HG03108 (cell line): ENCODE results near the gene RSL1D1.
"Not testable (repeated sequence)": the region's sequence is repeated elsewhere in the genome, so short reads cannot be mapped to it uniquely, and the experiment has no call there.

ENCODE experiments used
- ATAC-seq: cut with Tn5 transposase; IDR thresholded peaks from one replicate; pipeline ENCODE4 v1.9.1; 2021; ENCODE audit warnings: moderate library complexity; ENCODE audit not compliant: unreplicated experiment

RSL1D1 gene

GRCh38 chr16:11844499-11844898, 6.8 kb downstream of the RSL1D1 start:
- ATAC-seq = no peak

GRCh38 chr16:11843861-11844260, 7.5 kb downstream of the RSL1D1 start:
- ATAC-seq = no peak

- ATAC-seq = no peak
Measured at GRCh38 chr16:11843206-11843605, 8.1 kb downstream of the RSL1D1 start.

GRCh38 chr16:11841026-11841425, 10.3 kb downstream of the RSL1D1 start:
- no peak for ATAC-seq

GRCh38 chr16:11836650-11837244, 14.6 kb downstream of the RSL1D1 start:
- ATAC-seq = no peak

GRCh38 chr16:11835891-11836649, 15.3 kb downstream of the RSL1D1 start:
- ATAC-seq = no peak

- ATAC-seq = no peak
Measured at GRCh38 chr16:11835309-11835708, 16.0 kb downstream of the RSL1D1 start.

GRCh38 chr16:11833951-11834695, 17.2 kb downstream of the RSL1D1 start:
- no peak for ATAC-seq

GRCh38 chr16:11828696-11829095, 22.6 kb downstream of the RSL1D1 start:
- no peak for ATAC-seq

- not testable (repeated sequence) for ATAC-seq
Measured at GRCh38 chr16:11825520-11826165, 25.7 kb downstream of the RSL1D1 start.

GRCh38 chr16:11824362-11824761, 27.0 kb downstream of the RSL1D1 start:
- ATAC-seq = no peak

GRCh38 chr16:11823645-11824044, 27.7 kb downstream of the RSL1D1 start:
- not testable (repeated sequence) for ATAC-seq

GRCh38 chr16:11819798-11820197, 31.5 kb downstream of the RSL1D1 start:
- ATAC-seq = no peak

GRCh38 chr16:11818970-11819369, 32.4 kb downstream of the RSL1D1 start:
- not testable (repeated sequence) for ATAC-seq

- ATAC-seq = no peak
Measured at GRCh38 chr16:11816123-11816522, 35.2 kb downstream of the RSL1D1 start.

- not testable (repeated sequence) for ATAC-seq
Measured at GRCh38 chr16:11814800-11815199, 36.5 kb downstream of the RSL1D1 start.

GRCh38 chr16:11806721-11807120, 44.6 kb downstream of the RSL1D1 start:
- ATAC-seq = no peak

- no peak for ATAC-seq
Measured at GRCh38 chr16:11805556-11805955, 45.8 kb downstream of the RSL1D1 start.

- ATAC-seq = no peak
Measured at GRCh38 chr16:11801481-11802021, 49.8 kb downstream of the RSL1D1 start.

- no peak for ATAC-seq
Measured at GRCh38 chr16:11800382-11800718, 51.0 kb downstream of the RSL1D1 start.
